ENCODE data around the gene CACNA2D4.

The CACNA2D4 gene

DNA sequence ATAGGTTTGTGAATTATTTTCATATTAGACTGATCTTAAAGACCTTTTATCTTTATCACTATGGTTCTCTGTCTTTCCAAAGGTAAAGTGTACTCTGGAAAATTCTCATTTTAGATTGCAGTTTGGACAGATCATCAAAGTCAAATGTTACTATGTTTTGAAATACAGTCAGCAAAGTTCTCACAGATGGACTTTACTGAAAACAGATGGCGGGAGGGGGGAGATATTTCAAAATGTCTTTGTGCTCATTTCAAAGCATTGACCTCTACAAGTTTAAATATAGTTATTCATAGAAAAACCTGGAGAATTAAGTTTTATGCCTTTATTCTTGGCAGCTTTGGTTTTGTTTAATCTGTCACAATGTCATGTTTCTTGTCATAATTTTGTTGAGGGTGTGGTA lies 149.8 kb downstream of the CACNA2D4 start:
- no peak for DNase-seq

DNA sequence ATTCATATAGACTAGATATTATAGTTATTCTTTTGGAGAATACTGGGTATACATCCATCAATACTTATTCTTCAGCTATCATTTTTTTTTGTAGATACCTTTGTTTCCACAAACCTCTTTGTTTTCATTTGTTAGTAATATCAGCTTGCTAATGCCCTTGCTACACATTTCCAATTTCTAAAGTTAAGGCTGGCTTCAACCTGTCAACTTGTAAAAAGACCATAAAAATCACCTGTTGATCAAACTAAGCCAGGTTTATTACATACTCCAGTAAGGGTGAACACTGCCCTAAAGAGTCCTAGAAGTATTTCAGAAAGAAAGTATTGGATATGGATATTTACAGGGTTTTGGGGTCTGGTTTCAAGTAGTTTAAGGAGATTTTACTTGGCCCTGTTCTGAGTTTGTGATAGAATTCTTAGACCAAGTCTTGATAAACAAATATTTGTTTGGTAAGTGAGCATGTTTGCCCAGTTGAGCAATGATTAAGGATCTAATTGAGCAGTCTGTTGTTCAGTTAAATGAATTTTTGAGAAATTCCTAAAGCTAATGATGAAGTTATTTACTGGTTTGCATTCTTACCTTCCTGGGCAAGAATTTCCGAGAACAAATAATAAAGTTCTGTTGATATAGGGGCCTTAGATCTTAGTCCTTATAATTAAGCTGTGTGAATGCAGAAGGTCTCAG lies 150.9 kb downstream of the CACNA2D4 start:
- DNase-seq = no peak

DNA sequence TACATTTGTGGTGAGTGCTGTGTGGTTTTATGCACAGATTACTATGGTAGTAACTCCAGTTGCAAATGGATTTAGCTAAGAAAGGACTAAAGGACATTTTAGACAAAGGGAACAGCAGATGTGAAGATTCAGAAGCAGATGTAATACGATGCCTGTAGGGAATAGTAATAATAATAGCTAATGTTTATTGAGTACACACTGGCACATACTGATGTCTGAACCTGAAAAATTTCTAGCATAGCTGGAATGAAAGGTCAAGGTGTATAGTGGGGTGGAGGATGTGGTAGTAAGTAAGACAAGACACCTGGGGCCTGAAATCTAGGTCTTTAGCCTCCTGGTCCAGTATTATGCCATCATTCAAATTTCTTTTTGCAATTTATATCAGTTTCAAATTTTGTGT lies 152.3 kb downstream of the CACNA2D4 start:
- no peak for DNase-seq

DNA sequence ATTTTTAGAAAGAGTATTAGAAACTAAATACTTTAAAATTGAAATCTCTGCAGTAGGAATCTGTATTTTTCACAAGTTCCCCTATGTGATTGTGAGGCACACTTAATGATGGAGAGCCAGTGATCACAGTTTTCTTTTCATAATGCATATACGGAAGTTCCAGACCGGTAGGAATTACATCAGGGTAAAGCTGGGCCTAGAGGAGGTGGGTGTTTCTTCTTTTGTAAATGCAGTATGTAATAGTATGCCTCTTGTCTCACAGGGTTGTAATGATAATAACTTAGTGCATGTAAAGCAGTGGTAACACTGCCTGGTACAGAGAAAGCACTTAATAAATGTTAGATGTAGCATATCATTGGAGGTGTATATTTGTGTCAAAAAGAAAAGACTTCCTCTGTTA lies 155.3 kb downstream of the CACNA2D4 start:
- DNase-seq = no peak

DNA sequence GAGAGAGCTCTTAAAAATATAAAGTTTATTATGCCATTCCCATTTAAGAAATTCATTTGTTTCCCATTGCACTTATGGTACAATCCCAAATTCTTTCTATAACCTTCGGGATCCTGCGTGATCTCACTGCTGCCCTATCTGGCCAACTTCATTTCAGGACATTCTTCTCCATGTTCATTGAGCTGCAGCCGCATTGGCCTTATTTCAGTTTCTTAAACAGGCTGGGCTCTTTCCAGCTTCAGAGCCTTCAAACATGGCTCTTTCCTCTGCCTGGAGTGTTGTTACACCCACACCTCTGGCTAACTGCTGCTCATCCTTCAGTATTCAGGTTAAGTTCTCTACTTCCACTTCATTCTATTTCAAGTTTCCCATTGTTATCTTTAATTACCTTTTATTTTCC lies 156.6 kb downstream of the CACNA2D4 start:
- no peak for DNase-seq

DNA sequence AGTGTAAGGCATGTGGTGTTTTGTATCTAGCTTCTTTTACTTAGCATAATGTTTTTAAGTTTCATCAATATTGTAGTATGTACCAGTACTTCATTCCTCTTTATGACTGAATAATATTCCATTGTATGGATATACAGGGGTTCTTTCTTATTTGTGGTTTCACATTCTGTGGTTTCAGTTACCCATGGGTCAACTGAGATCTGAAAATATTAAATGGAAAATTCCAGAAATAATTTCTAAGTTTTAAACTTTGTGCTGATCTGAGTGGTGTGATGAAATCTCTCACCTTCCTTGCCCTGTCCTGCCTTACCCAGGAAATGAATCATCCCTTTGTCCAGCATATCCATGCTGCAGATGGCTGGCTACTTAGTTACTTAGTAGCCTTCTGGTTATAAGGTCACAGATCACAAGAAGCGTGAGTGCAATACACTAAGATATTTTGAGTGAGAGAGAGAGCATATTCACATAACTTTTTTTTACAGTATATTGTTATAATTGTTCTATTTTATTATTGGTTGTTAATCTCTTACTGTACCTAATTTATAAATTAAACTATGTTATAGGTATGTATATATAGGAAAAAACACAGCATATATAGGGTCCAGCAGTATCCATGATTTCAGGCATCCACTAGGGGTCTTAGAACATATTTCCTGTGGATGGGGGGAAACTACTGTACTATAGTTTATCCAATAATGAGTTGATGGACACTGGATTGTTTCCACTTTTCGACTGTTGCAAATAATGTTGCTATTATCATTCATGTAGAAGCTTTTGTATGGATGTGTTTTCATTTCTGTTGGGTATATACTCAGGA lies 157.7 kb downstream of the CACNA2D4 start:
- DNase-seq = no peak

DNA sequence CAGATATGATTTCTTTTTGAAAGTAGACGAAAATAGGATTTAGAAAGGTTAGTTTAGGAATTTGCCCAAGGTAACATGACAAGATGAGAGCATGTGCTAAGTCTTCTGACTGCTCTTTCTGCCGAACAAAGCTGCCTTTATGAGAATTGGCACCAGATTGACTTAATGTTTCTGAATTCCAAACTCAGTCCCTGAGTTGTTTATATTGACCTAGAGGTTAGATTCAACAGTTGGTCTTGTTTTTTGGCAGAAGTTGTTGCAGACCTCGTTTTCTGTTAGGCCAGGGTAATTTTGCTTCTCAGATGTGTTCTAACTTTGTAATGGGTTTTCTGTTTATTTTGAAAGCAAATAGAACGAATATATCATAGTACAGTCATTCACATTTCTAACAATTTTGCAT lies 159.6 kb downstream of the CACNA2D4 start:
- no peak for DNase-seq

DNA sequence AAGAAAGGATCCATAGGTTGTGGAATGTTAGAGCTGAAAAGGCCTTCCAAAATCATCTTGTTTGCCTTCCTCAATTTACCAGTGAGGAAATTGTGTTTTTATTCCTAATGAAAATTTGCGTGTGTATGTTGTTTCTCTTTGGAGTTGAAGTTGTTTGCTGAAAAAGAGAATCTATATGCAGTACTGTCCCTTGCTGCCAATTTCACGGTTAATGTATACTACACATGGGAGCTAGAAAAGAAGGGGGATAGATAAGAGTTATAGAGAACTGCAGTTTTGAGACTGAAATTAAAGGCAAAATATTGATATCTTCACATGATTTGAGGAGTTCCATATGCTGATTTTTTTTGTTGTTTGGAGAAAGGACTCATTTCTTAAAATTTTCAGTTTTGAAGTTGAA lies 160.1 kb downstream of the CACNA2D4 start:
- no peak for DNase-seq

DNA sequence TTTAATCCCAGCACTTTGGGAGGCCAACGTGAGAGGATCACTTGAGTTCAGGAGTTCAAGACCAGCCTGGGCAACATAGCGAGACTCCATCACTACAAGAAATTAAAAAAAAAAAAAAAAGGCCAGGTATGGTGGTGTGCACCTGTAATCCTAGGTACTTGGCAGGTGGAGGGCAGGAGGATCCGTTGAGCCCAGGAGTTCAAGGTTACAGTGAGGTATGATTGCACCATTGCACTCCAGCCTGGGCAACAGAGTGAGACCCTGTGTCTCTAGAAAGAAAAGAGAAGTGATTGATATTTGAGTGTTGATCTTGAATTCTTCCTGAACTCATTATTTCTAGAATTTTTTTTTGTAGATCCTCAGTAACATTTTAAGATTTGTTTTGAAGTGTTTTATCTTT lies 168.2 kb downstream of the CACNA2D4 start:
- no peak for DNase-seq

DNA sequence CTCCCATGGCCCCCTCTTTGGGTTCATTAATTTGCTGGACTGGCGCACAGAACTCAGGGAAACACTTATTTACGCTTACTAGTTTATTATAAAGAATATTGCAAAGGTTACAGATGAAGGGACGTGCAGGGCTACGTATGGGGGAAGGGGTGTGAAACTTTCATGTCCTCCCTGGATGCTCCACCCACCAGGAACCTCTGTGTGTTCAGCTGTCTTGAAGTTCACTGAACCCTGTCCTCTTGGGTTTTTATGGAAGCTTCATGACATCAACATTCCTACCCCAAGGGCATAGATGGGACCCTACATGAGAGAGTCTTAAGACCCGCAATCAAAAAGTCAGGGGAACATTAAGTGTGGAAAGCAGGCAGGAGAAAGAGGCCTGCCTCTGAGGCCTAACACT lies 169.4 kb downstream of the CACNA2D4 start:
- DNase-seq = no peak

DNA sequence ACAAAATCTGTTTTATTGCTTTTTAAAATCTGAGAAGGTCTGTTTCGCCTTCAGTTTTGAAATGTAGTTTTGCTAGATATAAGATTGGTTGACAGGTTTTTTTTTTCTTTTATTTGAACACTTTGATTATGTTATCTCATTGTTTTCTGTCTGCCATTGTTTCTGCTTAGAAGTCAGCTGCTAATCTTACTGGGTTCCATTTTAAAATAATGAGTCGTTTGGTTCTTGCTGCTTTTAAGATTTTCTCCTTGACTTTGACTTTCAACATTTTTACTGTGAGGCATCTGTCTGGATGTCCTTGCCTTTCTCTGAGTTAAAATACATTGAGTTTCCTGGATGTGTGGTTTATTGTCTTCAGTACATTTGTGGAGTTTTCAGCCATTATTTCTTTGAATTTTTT lies 170.8 kb downstream of the CACNA2D4 start:
- DNase-seq = no peak

DNA sequence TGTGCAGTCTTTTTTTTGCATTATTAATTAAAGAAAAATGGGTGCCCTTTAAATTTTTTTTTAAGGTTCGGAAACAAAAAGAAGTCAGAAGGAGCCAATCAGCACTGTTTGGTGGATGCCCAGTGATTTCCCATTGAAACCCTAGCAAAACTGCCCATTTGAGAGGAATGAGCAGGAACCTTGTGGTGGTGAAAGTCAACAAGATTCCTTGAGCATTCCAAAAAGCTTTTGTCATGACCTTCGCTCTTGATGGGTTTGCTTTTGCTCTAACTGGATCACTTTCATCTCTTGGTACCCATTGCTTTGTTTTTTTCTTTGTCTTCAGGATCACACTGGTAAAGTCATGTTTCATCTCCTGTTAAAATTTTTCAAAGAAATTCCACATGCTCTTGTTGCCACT lies 173.5 kb downstream of the CACNA2D4 start:
- DNase-seq = no peak

Measured in activated T-cell treated with anti-CD3 and anti-CD28 coated beads, Interleukin-2, amount 50 U/mL, for 1 hour (primary cell).